ENCODE results near the gene PC. TPM values are rescaled to one million over a fixed set of nuclear protein-coding genes. Genes with fewer than 3 reads are reported as not detected.

PC gene
- total RNA-seq, 1 experiment from 2014 or later: 24.5 TPM

GRCh38 chr11:66854729-66855211, 103.4 kb downstream of the PC start:
- peaks cover 27% of the 10 kb centered on the region for H3K79me2 ChIP-seq (ENCODE audit: low read length)
- H3K4me1 ChIP-seq (ENCODE audit: insufficient read depth, low read length): peaks cover 17% of the 10 kb centered on the region
- H3K36me3 ChIP-seq (ENCODE audit: low read depth, low read length): no peaks in the 10 kb centered on the region; the same call in 1 of the 2 replicates
- H2AFZ ChIP-seq (ENCODE audit: low read length): no peak overlapping the region
- H3K27ac ChIP-seq (ENCODE audit: low read length): no peak overlapping the region
- BruUV-seq (replicated peaks): no TSS peak
- POLR2A ChIA-PET (ENCODE audit: unreplicated experiment): no interaction called here
- no peaks in the 10 kb centered on the region for H3K9me2 ChIP-seq (replicated peaks; ENCODE audit: low read length)
- H3K27me3 ChIP-seq (ENCODE audit: low read length): no peaks in the 10 kb centered on the region
- H3K4me2 ChIP-seq (ENCODE audit: low read length): no peak overlapping the region
- intact Hi-C loops (cut with micrococcal nuclease): no loop called here
- CTCF ChIA-PET: interaction anchor here (0.6 kb wide), 1 partner anchor 109 kb away, joined by 3 read pairs; no protein-coding TSS in a partner anchor
- no peaks in the 10 kb centered on the region for H4K20me1 ChIP-seq (ENCODE audit: low read length)
- no peak for ATAC-seq
- no peak for TF ChIP-seq CTCF (conservative IDR thresholded peaks at IDR 0.05; ENCODE audit: low read depth, low read length)
- no peak for TF ChIP-seq EZH2phosphoT487 (IDR thresholded peaks at IDR 0.05; ENCODE audit: borderline replicate concordance, low read length)
- TF ChIP-seq EZH2 (IDR thresholded peaks at IDR 0.05; ENCODE audit: low read length, unreplicated experiment): no peak
- no peak for DNase-seq
- H3K4me3 ChIP-seq (ENCODE audit: low read length): no peak overlapping the region
- no peaks in the 10 kb centered on the region for H3K9me3 ChIP-seq (ENCODE audit: low read length)
- H3F3A ChIP-seq (ENCODE audit: low read length, unreplicated experiment): no peaks in the 10 kb centered on the region
- no peak overlapping the region for H3K9ac ChIP-seq (ENCODE audit: low read length)

- no peak for TF ChIP-seq CTCF (conservative IDR thresholded peaks at IDR 0.05; ENCODE audit: low read depth, low read length)
- no peak for TF ChIP-seq EZH2 (IDR thresholded peaks at IDR 0.05; ENCODE audit: low read length, unreplicated experiment)
- TF ChIP-seq EZH2phosphoT487 (IDR thresholded peaks at IDR 0.05; ENCODE audit: borderline replicate concordance, low read length): no peak
- Histone ChIP-seq H3K27me3 (ENCODE audit: low read length) (no peaks in the 10 kb centered on the region), H3K9me3 (ENCODE audit: low read length) (no peaks in the 10 kb centered on the region), H3K79me2 (ENCODE audit: low read length) (peaks cover 22% of the 10 kb centered on the region), H3K4me1 (ENCODE audit: insufficient read depth, low read length) (peaks cover 17% of the 10 kb centered on the region), H3K9ac (ENCODE audit: low read length) (no peak overlapping the region), H4K20me1 (ENCODE audit: low read length) (no peaks in the 10 kb centered on the region), H3K27ac (ENCODE audit: low read length) (no peak overlapping the region), H3K4me3 (ENCODE audit: low read length) (no peak overlapping the region), H3F3A (ENCODE audit: low read length, unreplicated experiment) (no peaks in the 10 kb centered on the region), H3K4me2 (ENCODE audit: low read length) (no peak overlapping the region), H2AFZ (ENCODE audit: low read length) (no peak overlapping the region), H3K36me3 (ENCODE audit: low read depth, low read length) (no peaks in the 10 kb centered on the region; the same call in 1 of the 2 replicates), H3K9me2 (replicated peaks; ENCODE audit: low read length) (no peaks in the 10 kb centered on the region)
- POLR2A ChIA-PET (ENCODE audit: unreplicated experiment): no interaction called here
- no TSS peak for BruUV-seq (replicated peaks)
- intact Hi-C loops (cut with micrococcal nuclease): no loop called here
- CTCF ChIA-PET: no interaction called here
- ATAC-seq (no peak), DNase-seq (no peak)
Measured at GRCh38 chr11:66854231-66854661, 103.9 kb downstream of the PC start.

Data from PC-3 (cell line).